NCI-H1048 (cell line): ENCODE results near the gene CABS1.

Experiments
- DNase-seq: peaks from one replicate; lab custom pipeline; 2025; lab: John Stamatoyannopoulos, UW

The CABS1 gene

GRCh38 chr4:70334681-70335080, at the start of gene CABS1:
CABS1 (plus strand) TSS chr4:70334981; CDS start chr4:70335040, 59 bp downstream.
- no peak for DNase-seq

- no peak for DNase-seq
These were observed 46.1 kb upstream of the CABS1 start for GRCh38 chr4:70288651-70289050.

GRCh38 chr4:70291341-70291740, 43.4 kb upstream of the CABS1 start:
- no peak for DNase-seq

GRCh38 chr4:70297576-70297975, 37.2 kb upstream of the CABS1 start:
- no peak for DNase-seq

- DNase-seq: no peak
These were observed 36.7 kb upstream of the CABS1 start for GRCh38 chr4:70298051-70298450.

- DNase-seq: no peak
These were observed 35.1 kb upstream of the CABS1 start for GRCh38 chr4:70299643-70300042.

GRCh38 chr4:70300215-70300614, 34.6 kb upstream of the CABS1 start:
- DNase-seq: no peak

- no peak for DNase-seq
These were observed 31.7 kb upstream of the CABS1 start for GRCh38 chr4:70303090-70303489.

- DNase-seq: no peak
These were observed 29.2 kb upstream of the CABS1 start for GRCh38 chr4:70305601-70306000.

GRCh38 chr4:70306076-70306475, 28.7 kb upstream of the CABS1 start:
- DNase-seq: no peak

- DNase-seq: no peak
These were observed 21.0 kb upstream of the CABS1 start for GRCh38 chr4:70313736-70314135.

GRCh38 chr4:70315928-70316327, 18.9 kb upstream of the CABS1 start:
- no peak for DNase-seq

- DNase-seq: no peak
These were observed 8.7 kb upstream of the CABS1 start for GRCh38 chr4:70326052-70326451.

- DNase-seq: no peak
These were observed 1.3 kb downstream of the CABS1 start for GRCh38 chr4:70336043-70336442.

GRCh38 chr4:70337886-70338420, 3.2 kb downstream of the CABS1 start:
- no peak for DNase-seq

GRCh38 chr4:70356185-70356584, 21.4 kb downstream of the CABS1 start:
- DNase-seq: no peak

- no peak for DNase-seq
These were observed 24.4 kb downstream of the CABS1 start for GRCh38 chr4:70359115-70359661.

- DNase-seq: no peak
These were observed 25.7 kb downstream of the CABS1 start, which contains the start of gene SMR3A for GRCh38 chr4:70360460-70360859. SMR3A (plus strand) TSS chr4:70360760; CDS start chr4:70362116, 1,356 bp downstream.

- DNase-seq: no peak
These were observed 29.2 kb downstream of the CABS1 start for GRCh38 chr4:70364002-70364401.

GRCh38 chr4:70365479-70365878, 30.7 kb downstream of the CABS1 start:
- peak; percentile 10 for DNase-seq

GRCh38 chr4:70367813-70368212, 33.0 kb downstream of the CABS1 start:
- no peak for DNase-seq

- DNase-seq: no peak
These were observed 37.2 kb downstream of the CABS1 start for GRCh38 chr4:70371987-70372386.

- no peak for DNase-seq
These were observed 38.0 kb downstream of the CABS1 start for GRCh38 chr4:70372760-70373159.

- DNase-seq: no peak
These were observed 45.8 kb downstream of the CABS1 start for GRCh38 chr4:70380578-70380977.
